Measurements from ENCODE around the gene ZNF500. TPM values are rescaled to one million over a fixed set of nuclear protein-coding genes. Genes with fewer than 3 reads are reported as not detected.

The ZNF500 gene
- total and polyA plus RNA-seq, 2 donors (not counting 3 experiments of a cell fraction or from before 2014, with no cell fraction given), result 8.6 to 13.5 TPM

GRCh38 chr16:4723071-4723767 lies 43.7 kb downstream of the ZNF500 start:
- Histone ChIP-seq H3K4me2 (ENCODE audit: insufficient read depth, low read length) (no peak overlapping the region), H3K9me3 (replicated peaks; ENCODE audit: control insufficient read depth, insufficient read depth, low read length) (no peaks in the 10 kb centered on the region), H3K36me3 (ENCODE audit: control insufficient read depth in 2 of 2, extremely low read depth in 1 of 2, insufficient read depth in 2 of 2, low read length in 2 of 2) (peaks cover 8 to 21% of the 10 kb centered on the region in 2 experiments), H2AFZ (ENCODE audit: low read depth, low read length) (no peak overlapping the region), H3K9me1 (replicated peaks; ENCODE audit: control insufficient read depth, extremely low read depth, insufficient read depth, low read length) (no peaks in the 10 kb centered on the region), H3K4me1 (ENCODE audit: control insufficient read depth, extremely low read depth, insufficient read depth, low read length) (no peaks in the 10 kb centered on the region), H3K27me3 (ENCODE audit: control insufficient read depth in 2 of 2, insufficient read depth in 2 of 2, low read length in 2 of 2) (no peaks in the 10 kb centered on the region), H3K27ac (ENCODE audit: insufficient read depth, low read depth, low read length) (no peak overlapping the region), H3K9ac (replicated peaks; ENCODE audit: extremely low read depth, insufficient read depth, low read length) (no peak overlapping the region), H3K4me3 (replicated peaks in 1 of 3; ENCODE audit: insufficient read depth in 1 of 3, low read depth in 1 of 3, low read length in 3 of 3) (no peak overlapping the region), H4K20me1 (replicated peaks; ENCODE audit: control insufficient read depth, extremely low read depth, insufficient read depth, low read length) (no peaks in the 10 kb centered on the region), H3K79me2 (ENCODE audit: control insufficient read depth, insufficient read depth, low read length) (no peaks in the 10 kb centered on the region)
- DNase-seq (ENCODE audit: low read depth, low spot score), result no peak
- dilution Hi-C loops (cut with MboI; ENCODE audit: extremely low pct_ligation_motif_present, low sequenced_read_pairs) (no loop called here), intact Hi-C loops (cut with micrococcal nuclease) (no loop called here)
- BruUV-seq (replicated peaks), result no TSS peak
- POLR2A ChIA-PET, result no interaction called here
- FAIRE-seq, result no peak
- TF ChIP-seq CTCF (IDR thresholded peaks at IDR 0.05; ENCODE audit: extremely low read depth in 1 of 2, insufficient read depth in 1 of 2, low read depth in 1 of 2, low read length in 2 of 2) (no peak), MYC (IDR thresholded peaks at IDR 0.05; ENCODE audit: low read depth, low read length) (no peak), EZH2 (IDR thresholded peaks at IDR 0.05; ENCODE audit: borderline replicate concordance, low read depth, low read length, severe bottlenecking) (no peak), MAX (IDR thresholded peaks at IDR 0.05; ENCODE audit: insufficient read depth, insufficient read length) (no peak), POLR2A (IDR thresholded peaks at IDR 0.05; ENCODE audit: low read depth, low read length) (no peak), FOS (IDR thresholded peaks at IDR 0.05; ENCODE audit: borderline replicate concordance, insufficient read depth, low read length) (no peak)
- CTCF ChIA-PET, result interaction anchor here (1.2 kb wide), 1 partner anchor 13 kb away, joined by 3 read pairs; no protein-coding TSS in a partner anchor
